ENCODE measurements around the gene SUN3.

DNA sequence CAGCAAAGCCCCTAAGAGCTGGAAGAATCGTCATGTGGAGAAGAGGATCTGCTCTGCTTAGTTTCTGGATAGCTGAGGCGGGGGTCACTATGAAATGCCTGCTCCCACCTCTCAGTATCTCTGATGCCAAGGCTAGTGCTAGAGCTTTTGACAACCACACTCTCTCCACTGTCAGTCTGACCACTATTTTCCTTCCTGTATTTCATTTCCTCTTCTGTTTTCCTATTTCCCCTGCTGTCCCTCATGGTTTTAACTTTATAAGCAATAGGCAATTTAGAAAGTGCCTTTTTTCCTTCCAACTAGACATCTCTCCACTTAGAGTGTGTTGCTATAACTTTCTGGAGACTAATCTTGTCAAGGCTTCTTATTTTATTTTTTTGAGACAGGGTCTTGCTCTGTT lies 30.1 kb upstream of the SUN3 start:
- TF ChIP-seq, protein P1, sequence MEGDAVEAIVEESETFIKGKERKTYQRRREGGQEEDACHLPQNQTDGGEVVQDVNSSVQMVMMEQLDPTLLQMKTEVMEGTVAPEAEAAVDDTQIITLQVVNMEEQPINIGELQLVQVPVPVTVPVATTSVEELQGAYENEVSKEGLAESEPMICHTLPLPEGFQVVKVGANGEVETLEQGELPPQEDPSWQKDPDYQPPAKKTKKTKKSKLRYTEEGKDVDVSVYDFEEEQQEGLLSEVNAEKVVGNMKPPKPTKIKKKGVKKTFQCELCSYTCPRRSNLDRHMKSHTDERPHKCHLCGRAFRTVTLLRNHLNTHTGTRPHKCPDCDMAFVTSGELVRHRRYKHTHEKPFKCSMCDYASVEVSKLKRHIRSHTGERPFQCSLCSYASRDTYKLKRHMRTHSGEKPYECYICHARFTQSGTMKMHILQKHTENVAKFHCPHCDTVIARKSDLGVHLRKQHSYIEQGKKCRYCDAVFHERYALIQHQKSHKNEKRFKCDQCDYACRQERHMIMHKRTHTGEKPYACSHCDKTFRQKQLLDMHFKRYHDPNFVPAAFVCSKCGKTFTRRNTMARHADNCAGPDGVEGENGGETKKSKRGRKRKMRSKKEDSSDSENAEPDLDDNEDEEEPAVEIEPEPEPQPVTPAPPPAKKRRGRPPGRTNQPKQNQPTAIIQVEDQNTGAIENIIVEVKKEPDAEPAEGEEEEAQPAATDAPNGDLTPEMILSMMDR (IDR thresholded peaks at IDR 0.05), result no peak
- TF ChIP-seq POLR2A (IDR thresholded peaks at IDR 0.05), result no peak

Data from heart left ventricle (tissue), 13 donors.